Mucosa of descending colon (tissue), 3 donors: Measurements from ENCODE around the gene UPF3A. TPM values are rescaled to one million over a fixed set of nuclear protein-coding genes. Genes with fewer than 3 reads are reported as not detected.

Experiments used
- ATAC-seq: fragments of 200-7000 bp; cut with Tn5 transposase; one replicate; pipeline ENCODE4 v1.9.1; 2020; ENCODE audit warnings: mild to moderate bottlenecking, moderate library complexity
- DNase-seq, 3 donors: peaks; one replicate each; pipeline ENCODE4 v3.0.0-alpha.2; 2020
- H3K36me3 ChIP-seq: fragments of 200-600 bp; one replicate; pipeline ENCODE4 v1.8.0; 2021; ENCODE audit warnings: low read depth, mild to moderate bottlenecking
- H3K4me1 ChIP-seq: fragments of 200-600 bp; one replicate; pipeline ENCODE4 v1.8.0; 2021; ENCODE audit warnings: low read depth, mild to moderate bottlenecking
- H3K4me3 ChIP-seq: fragments of 200-600 bp; one replicate; pipeline ENCODE4 v1.8.0; 2021; ENCODE audit warnings: mild to moderate bottlenecking
- H3K9me3 ChIP-seq: fragments of 200-600 bp; one replicate; pipeline ENCODE4 v1.8.0; 2021; ENCODE audit warnings: mild to moderate bottlenecking
- intact Hi-C, 2 donors: fragments of 100-400 bp; cut with DNase I in 1 of 2; cut with micrococcal nuclease in 1 of 2; formaldehyde crosslinking; loops; one replicate each; pipeline versions ENCODE4 v1.11.0 to v1.11.1; 2022; cut with DNase I, micrococcal nuclease
- long read RNA-seq, 2 donors: library from polyadenylated mRNA; unstranded; transcript quantifications; one replicate each; pipeline ENCODE4 v2.0.0, GENCODE V29; 2019 to 2021
- total RNA-seq, 3 donors: library from RNA; stranded (reverse); fragmentation: NEBNext Ultra II Directional in 2 of 3; extraction: Animal tissue kit (Norgen Biotek cat#: 25700) in 2 of 3; gene quantifications; one replicate each; pipeline versions ENCODE4 v1.2.1 to v1.2.4, GENCODE V29; 2021 to 2023
- TF ChIP-seq, protein P1 (sequence below): fragments of 200-600 bp; IDR thresholded peaks from one replicate; pipeline ENCODE4 v1.8.0; 2022; ENCODE audit warnings: antibody characterized with exemption, mild to moderate bottlenecking
- donor health status: DM: no; HTN: no; CAD: no; lungs with moderate emphysema.
- donor health status: DM: no; HTN: no; CAD: no.
- donor health status: DM: no; HTN: yes; CAD: no.

UPF3A gene, protein sequence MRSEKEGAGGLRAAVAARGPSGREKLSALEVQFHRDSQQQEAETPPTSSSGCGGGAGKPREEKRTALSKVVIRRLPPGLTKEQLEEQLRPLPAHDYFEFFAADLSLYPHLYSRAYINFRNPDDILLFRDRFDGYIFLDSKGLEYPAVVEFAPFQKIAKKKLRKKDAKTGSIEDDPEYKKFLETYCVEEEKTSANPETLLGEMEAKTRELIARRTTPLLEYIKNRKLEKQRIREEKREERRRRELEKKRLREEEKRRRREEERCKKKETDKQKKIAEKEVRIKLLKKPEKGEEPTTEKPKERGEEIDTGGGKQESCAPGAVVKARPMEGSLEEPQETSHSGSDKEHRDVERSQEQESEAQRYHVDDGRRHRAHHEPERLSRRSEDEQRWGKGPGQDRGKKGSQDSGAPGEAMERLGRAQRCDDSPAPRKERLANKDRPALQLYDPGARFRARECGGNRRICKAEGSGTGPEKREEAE
- total RNA-seq, result 10 to 100 TPM; 35.6 to 41.6 (median 41.0) TPM
- long read RNA-seq, donor 1, transcript UPF3A-202 (10 exons, 2,387 nt), result major isoform, 9 of 71 reads
- long read RNA-seq, donor 1, partial matches to known transcripts, result 34 of 71 reads
- long read RNA-seq, donor 1, other reads (novel, unspliced or antisense), result 23 of 71 reads
- long read RNA-seq, donor 2, partial matches to known transcripts, result 18 of 30 reads
- long read RNA-seq, donor 2, other reads (novel, unspliced or antisense), result 11 of 30 reads

DNA sequence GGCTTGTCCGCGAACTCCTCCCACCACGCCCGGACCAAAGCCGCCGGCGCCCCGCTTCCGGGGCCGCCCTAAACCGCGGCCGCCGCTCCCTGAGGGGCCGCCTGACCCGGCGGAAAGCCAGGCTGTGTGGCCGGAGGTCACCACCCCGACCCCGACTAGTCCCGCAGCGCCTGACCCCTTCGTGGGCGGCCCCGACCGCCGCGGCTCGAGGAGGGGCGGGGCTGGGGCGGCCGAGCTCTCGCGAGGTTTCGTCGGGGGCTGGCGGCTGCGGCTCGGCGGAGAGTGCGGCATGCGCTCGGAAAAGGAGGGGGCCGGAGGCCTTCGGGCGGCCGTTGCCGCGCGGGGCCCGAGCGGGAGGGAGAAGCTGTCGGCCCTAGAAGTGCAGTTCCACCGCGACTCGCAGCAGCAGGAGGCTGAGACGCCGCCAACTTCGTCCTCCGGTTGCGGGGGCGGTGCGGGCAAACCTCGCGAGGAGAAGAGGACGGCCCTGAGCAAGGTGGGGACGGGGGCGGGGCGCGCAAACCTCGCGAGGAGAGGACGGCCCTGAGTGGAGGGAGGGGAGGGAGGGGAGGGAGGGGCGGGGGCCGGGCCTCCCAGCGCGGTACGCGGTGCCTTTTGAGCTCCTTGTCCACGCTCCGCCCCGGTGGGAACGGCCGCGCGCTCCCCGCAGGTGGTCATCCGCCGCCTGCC, at the start of gene UPF3A:
UPF3A (plus strand) TSS at position 251 of the 690 bp plus-strand sequence; CDS start at position 290, 39 bp downstream.
- Histone ChIP-seq H3K4me1 (peaks cover 20% of the 10 kb centered on the region), H3K36me3 (peaks cover 1% of the 10 kb centered on the region), H3K9me3 (no peaks in the 10 kb centered on the region), H3K4me3 (peak within 1 kb of the TSS; percentile 71)
- intact Hi-C loops, result no loop called here
- DNase-seq (peak; percentile 85 to 94 (median 93)), ATAC-seq (peak; percentile 92)
- TF ChIP-seq, protein P1, sequence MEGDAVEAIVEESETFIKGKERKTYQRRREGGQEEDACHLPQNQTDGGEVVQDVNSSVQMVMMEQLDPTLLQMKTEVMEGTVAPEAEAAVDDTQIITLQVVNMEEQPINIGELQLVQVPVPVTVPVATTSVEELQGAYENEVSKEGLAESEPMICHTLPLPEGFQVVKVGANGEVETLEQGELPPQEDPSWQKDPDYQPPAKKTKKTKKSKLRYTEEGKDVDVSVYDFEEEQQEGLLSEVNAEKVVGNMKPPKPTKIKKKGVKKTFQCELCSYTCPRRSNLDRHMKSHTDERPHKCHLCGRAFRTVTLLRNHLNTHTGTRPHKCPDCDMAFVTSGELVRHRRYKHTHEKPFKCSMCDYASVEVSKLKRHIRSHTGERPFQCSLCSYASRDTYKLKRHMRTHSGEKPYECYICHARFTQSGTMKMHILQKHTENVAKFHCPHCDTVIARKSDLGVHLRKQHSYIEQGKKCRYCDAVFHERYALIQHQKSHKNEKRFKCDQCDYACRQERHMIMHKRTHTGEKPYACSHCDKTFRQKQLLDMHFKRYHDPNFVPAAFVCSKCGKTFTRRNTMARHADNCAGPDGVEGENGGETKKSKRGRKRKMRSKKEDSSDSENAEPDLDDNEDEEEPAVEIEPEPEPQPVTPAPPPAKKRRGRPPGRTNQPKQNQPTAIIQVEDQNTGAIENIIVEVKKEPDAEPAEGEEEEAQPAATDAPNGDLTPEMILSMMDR, result no peak

DNA sequence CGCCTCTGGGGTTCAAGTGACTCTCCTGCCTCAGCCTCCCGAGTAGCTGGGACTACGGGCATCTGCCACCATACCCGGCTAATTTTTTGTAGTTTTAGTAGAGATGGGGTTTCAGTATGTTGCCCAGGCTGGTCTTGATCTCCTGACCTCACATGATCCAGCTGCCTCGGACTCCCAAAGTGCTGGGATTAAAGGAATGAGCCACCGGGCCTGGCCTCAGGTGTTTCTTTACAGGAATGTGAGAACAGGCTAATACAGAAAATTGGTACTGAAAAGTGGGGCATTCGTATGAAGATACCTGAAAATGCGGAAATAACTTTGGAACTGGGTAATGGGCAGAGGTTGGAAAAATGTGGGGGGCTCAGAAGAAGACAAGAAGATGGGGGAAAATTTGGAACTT, 49.5 kb upstream of the UPF3A start:
- TF ChIP-seq, protein P1, result no peak
- Histone ChIP-seq H3K36me3 (no peaks in the 10 kb centered on the region), H3K4me3 (no peak overlapping the region), H3K9me3 (no peaks in the 10 kb centered on the region), H3K4me1 (no peaks in the 10 kb centered on the region)
- DNase-seq, result no peak
- intact Hi-C loops, result loop anchor here in 1 of 2 donors (2.0 kb wide), 1 partner anchor 281 kb away; no protein-coding TSS in a partner anchor
- no peak for ATAC-seq

DNA sequence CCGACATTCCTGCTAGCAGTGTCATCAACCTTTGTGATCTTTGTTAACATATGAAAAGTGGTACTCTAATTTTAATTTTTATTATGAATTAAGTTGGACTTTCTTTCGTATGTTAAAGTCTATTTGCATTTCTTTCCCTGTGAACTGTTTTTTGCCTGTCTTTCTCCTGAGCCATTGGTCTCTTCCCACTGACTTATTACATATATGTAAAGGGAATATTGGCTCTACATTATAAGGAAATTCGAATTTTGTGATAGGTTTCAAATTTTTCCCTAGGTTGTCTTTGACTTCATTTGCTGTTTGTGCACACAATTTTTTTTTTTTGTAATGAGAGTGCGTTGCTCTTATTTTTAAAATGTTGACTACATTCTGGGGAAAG, 47.1 kb upstream of the UPF3A start:
- intact Hi-C loops, result no loop called here
- no peaks in the 10 kb centered on the region for H3K4me1 ChIP-seq
- TF ChIP-seq, protein P1, result no peak
- H3K9me3 ChIP-seq, result no peaks in the 10 kb centered on the region
- ATAC-seq, result no peak
- DNase-seq, result no peak
- H3K4me3 ChIP-seq, result no peak overlapping the region
- no peaks in the 10 kb centered on the region for H3K36me3 ChIP-seq

DNA sequence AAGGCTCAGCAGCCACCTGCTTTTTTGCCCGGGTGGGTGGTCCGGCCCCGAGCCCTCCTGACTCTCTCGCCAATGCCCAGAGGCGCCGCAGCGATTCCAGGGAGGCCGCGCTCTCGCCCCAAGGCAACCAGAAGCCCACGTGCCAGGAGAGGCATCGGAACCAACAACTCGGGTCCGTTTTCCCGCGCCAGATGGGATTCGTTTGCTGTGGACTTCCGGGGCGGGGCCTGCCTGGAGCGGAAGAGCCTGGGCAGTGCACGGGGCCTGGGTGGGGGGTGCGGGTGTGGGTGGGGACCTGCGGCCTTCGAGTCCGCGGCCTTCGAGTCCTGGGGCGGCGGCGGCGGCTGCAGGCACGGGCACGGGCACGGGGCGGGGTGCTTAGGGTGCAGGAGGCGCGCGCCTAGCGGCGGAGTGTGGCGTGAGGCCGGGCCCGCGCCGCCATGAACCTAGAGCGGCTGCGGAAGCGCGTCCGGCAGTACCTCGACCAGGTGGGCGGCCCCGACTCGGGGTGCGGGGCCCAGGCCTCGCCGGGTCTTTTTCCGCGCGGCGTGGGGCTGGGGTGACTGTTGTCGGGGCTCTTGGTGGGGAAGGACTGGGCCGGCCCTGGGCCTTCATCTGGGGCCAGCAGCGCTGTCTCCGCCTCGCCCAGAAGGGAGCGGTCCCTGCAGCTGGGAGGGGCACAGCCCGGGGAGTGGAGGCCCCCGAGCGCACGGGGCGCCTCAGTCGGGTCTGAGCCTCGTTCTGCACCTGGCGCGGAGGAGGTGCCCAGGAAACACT, 46.6 kb upstream of the UPF3A start, which contains the start of gene CDC16:
CDC16 (plus strand) TSS at position 253 of the 777 bp plus-strand sequence; CDS start at position 441, 188 bp downstream.
- ATAC-seq, result peak; percentile 97
- Histone ChIP-seq H3K4me3 (peak within 1 kb of the TSS; percentile 68), H3K4me1 (no peaks in the 10 kb centered on the region), H3K36me3 (no peaks in the 10 kb centered on the region), H3K9me3 (no peaks in the 10 kb centered on the region)
- peak; percentile 94 to 96 (median 95) for DNase-seq
- TF ChIP-seq, protein P1, result peak; percentile 18
- intact Hi-C loops, result no loop called here

DNA sequence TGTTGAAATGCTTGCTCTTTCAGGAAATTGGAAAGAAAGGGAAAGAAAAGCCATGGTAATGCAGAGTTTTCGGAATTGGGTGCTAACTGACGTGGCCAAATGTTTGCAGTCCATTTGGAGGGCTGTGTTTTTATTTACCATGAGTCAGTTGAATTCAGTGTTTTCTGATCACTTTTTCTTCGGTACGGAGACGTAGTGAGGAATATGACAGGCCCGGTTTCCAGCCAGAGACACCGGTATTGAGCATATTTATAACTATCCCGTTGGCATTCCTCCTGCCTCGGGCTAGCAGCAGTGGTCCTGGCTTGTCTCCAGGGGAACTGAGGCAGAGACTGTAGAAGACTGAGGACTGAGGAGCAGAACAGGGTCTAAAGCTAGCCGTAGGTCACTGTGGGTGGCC, 45.7 kb upstream of the UPF3A start:
- peak in 1 of 3 donors; percentile 26 for DNase-seq
- intact Hi-C loops, result no loop called here

More for the DNA sequence above, 45.7 kb upstream of the UPF3A start:
- Histone ChIP-seq H3K4me3 (no peak overlapping the region), H3K4me1 (no peaks in the 10 kb centered on the region), H3K36me3 (no peaks in the 10 kb centered on the region), H3K9me3 (no peaks in the 10 kb centered on the region)
- no peak for ATAC-seq
- TF ChIP-seq, protein P1, result no peak
